HepG2 (cell line): Measurements from ENCODE around the gene TRIM10. TPM values are rescaled to one million over a fixed set of nuclear protein-coding genes. Genes with fewer than 3 reads are reported as not detected.
A peak's percentile ranks its signal among the peaks of the same experiment; 100 is the strongest.

Experiments
- ARID5B ChIP-seq: IDR thresholded peaks from 2 replicates; pipeline ENCODE4 v1.4.0; 2020; ENCODE audit warnings: mild to moderate bottlenecking, missing genetic modification reagents
- CCAR2 ChIP-seq: fragments of 200-400 bp; formaldehyde crosslinking; optimal IDR thresholded peaks from 2 replicates; pipeline ENCODE3; 2018; ENCODE audit warnings: low read depth, mild to moderate bottlenecking, low read length, moderate library complexity
- FOSL2 ChIP-seq: sonication (generic); formaldehyde crosslinking; IDR thresholded peaks from 2 replicates; pipeline ENCODE4 v1.4.0; 2020; ENCODE audit warnings: missing genetic modification reagents
- FOXK2 ChIP-seq: fragments of 450-650 bp; IDR thresholded peaks from 2 replicates; pipeline ENCODE4 v1.6.1; 2016
- IKZF1 ChIP-seq: fragments of 450-650 bp; IDR thresholded peaks from 2 replicates; pipeline ENCODE4 v1.7.1; 2016
- MIXL1 ChIP-seq: IDR thresholded peaks from 2 replicates; pipeline ENCODE4 v1.6.1; 2016
- NFIC ChIP-seq: IDR thresholded peaks from 2 replicates; pipeline ENCODE4 v1.6.1; 2012; ENCODE audit warnings: mild to moderate bottlenecking, low read length, inconsistent platforms
- NKX3-1 ChIP-seq: sonication (generic); formaldehyde crosslinking; IDR thresholded peaks from 2 replicates; pipeline ENCODE4 v1.5.0; 2020; ENCODE audit warnings: missing genetic modification reagents
- POGZ ChIP-seq: sonication (generic); formaldehyde crosslinking; IDR thresholded peaks from 2 replicates; pipeline ENCODE4 v1.4.0; 2020; ENCODE audit warnings: mild to moderate bottlenecking, missing genetic modification reagents
- SOX5 ChIP-seq: IDR thresholded peaks from 2 replicates; pipeline ENCODE4 v1.6.1; 2016; ENCODE audit warnings: borderline replicate concordance
- TFDP2 ChIP-seq: sonication (generic); formaldehyde crosslinking; IDR thresholded peaks from 2 replicates; pipeline ENCODE4 v1.4.0; 2020; ENCODE audit warnings: missing genetic modification reagents
- ZBED4 ChIP-seq: sonication (generic); formaldehyde crosslinking; IDR thresholded peaks from 2 replicates; pipeline ENCODE4 v1.4.0; 2020; ENCODE audit warnings: missing genetic modification reagents, borderline replicate concordance
- ZNF264 ChIP-seq: sonication (generic); formaldehyde crosslinking; IDR thresholded peaks from 2 replicates; pipeline ENCODE4 v1.4.0; 2020; ENCODE audit warnings: missing genetic modification reagents
- ZNF841 ChIP-seq: sonication (generic); formaldehyde crosslinking; IDR thresholded peaks from 2 replicates; pipeline ENCODE4 v1.8.1; 2023; ENCODE audit warnings: missing genetic modification reagents, borderline replicate concordance
- polyA plus RNA-seq, 8 experiments: library from polyadenylated mRNA; depleted of rRNA in 3 of 8; stranded (reverse) in 7 of 8; unstranded in 1 of 8; fragments of >200 nt; fragmentation: Illumina TruSeq in 4 of 8; extraction: Trizol in 4 of 8; gene quantifications; 2 replicates each; pipeline versions ENCODE4 v1.2.1 to v1.2.3, GENCODE V29; 2011 to 2016; ENCODE audit warnings: low read depth in 4 of 8, missing spikeins in 1 of 8, mixed read lengths in 1 of 8; ENCODE audit not compliant: insufficient read depth in 1 of 8
- total RNA-seq, 5 experiments: library from RNA; depleted of rRNA; stranded (reverse); fragments of >200 nt; fragmentation: Illumina TruSeq; extraction: Trizol; gene quantifications; 2 replicates each; pipeline ENCODE4 v1.2.3, GENCODE V29; 2016; ENCODE audit warnings: low read depth in 1 of 5
- TF ChIP-seq, protein P1 (sequence below): IDR thresholded peaks from 2 replicates; pipeline ENCODE4 v1.6.1; 2016; ENCODE audit warnings: low read depth, missing genetic modification reagents, missing compliant biosample characterization

The TRIM10 gene
- total and polyA plus RNA-seq, 2 of the 13 experiments (the other 11 are each of a cell fraction or from before 2014, with no cell fraction given): 4.1 to 6.8 TPM

DNA sequence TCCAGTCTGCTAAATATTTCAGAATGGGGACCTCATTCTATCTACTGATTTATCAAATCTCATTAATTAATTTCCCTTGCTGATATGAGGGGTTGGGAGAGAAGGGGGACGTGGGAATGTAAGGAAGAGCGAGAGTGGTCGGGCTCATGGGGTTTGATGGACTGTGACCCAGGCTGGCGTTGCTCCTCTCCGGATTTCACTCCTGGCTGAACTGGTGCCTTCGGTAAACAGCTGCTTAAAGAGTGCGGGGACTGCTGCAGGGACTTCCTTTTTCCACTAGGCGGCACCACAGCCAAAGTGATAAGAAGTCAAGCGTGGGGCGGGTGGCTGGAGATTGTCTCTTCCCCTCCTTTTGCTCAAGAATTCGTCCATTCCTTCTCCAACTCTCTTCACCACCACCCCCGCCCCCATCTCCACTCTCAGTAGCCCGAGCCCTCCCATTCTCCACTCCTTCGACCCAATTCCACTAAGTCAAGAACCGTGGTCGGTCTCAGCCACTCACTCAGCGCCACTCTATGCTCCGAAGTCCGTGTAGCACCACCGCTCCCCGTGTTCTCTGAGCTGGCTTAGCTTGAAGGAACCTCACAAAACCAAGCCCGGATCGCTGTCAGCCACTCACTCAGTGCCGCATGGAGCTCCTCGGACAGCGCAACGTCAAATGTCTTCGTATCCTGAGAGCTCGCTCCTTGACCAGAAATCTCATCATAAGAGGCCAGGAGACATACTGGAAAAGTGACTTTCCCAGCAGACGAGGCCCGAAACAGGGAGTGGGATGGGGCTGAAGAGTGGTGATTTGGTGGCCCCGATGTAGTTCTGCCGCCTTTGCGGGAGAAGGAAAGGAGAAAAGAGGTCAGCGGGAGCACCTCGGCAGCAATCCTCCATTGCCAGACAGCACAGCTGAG lies 57.8 kb downstream of the TRIM10 start (continued):
- TF ChIP-seq NKX3-1 (CRISPR knock-in tag): no peak; the same call in 1 of the 2 replicates
- no peak for TF ChIP-seq FOSL2 (CRISPR knock-in tag)
- TF ChIP-seq MIXL1 (CRISPR knock-in tag): peak; percentile 43; the same call in 1 of the 2 replicates
- TF ChIP-seq POGZ (CRISPR knock-in tag): no peak
- 0 out of 2 replicates have a peak, but pooled peaks have one; percentile 20 for TF ChIP-seq ZNF264 (CRISPR knock-in tag)
- peak; percentile 57; the same call in 1 of the 2 replicates for TF ChIP-seq FOXK2
- TF ChIP-seq NFIC: no peak
- no peak for TF ChIP-seq ZNF841
- TF ChIP-seq ARID5B (CRISPR knock-in tag): peak; percentile 77
- no peak for TF ChIP-seq IKZF1
- peak; percentile 78 for TF ChIP-seq ZBED4 (CRISPR knock-in tag)
- no peak for TF ChIP-seq CCAR2
- TF ChIP-seq SOX5: no peak; the same call in 1 of the 2 replicates
- TF ChIP-seq, protein P1, sequence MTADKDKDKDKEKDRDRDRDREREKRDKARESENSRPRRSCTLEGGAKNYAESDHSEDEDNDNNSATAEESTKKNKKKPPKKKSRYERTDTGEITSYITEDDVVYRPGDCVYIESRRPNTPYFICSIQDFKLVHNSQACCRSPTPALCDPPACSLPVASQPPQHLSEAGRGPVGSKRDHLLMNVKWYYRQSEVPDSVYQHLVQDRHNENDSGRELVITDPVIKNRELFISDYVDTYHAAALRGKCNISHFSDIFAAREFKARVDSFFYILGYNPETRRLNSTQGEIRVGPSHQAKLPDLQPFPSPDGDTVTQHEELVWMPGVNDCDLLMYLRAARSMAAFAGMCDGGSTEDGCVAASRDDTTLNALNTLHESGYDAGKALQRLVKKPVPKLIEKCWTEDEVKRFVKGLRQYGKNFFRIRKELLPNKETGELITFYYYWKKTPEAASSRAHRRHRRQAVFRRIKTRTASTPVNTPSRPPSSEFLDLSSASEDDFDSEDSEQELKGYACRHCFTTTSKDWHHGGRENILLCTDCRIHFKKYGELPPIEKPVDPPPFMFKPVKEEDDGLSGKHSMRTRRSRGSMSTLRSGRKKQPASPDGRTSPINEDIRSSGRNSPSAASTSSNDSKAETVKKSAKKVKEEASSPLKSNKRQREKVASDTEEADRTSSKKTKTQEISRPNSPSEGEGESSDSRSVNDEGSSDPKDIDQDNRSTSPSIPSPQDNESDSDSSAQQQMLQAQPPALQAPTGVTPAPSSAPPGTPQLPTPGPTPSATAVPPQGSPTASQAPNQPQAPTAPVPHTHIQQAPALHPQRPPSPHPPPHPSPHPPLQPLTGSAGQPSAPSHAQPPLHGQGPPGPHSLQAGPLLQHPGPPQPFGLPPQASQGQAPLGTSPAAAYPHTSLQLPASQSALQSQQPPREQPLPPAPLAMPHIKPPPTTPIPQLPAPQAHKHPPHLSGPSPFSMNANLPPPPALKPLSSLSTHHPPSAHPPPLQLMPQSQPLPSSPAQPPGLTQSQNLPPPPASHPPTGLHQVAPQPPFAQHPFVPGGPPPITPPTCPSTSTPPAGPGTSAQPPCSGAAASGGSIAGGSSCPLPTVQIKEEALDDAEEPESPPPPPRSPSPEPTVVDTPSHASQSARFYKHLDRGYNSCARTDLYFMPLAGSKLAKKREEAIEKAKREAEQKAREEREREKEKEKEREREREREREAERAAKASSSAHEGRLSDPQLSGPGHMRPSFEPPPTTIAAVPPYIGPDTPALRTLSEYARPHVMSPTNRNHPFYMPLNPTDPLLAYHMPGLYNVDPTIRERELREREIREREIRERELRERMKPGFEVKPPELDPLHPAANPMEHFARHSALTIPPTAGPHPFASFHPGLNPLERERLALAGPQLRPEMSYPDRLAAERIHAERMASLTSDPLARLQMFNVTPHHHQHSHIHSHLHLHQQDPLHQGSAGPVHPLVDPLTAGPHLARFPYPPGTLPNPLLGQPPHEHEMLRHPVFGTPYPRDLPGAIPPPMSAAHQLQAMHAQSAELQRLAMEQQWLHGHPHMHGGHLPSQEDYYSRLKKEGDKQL (CRISPR knock-in tag): no peak
- peak; percentile 43; the same call in 1 of the 2 replicates for TF ChIP-seq TFDP2 (CRISPR knock-in tag)
